ENCODE measurements around the gene PTPN7.

PTPN7 gene

GRCh38 chr1:202107321-202107761 lies 53.1 kb downstream of the PTPN7 start:
- no peak overlapping the region for H3K4me3 Mint-ChIP-seq
- DNase-seq (no peak), ATAC-seq (no peak)
- H3K36me3 Mint-ChIP-seq (ENCODE audit: low read depth): no peaks in the 10 kb centered on the region
- no peaks in the 10 kb centered on the region for H3K9me3 Mint-ChIP-seq
- no peaks in the 10 kb centered on the region for H3K4me1 Mint-ChIP-seq
- no peak overlapping the region for H3K27ac Mint-ChIP-seq
- H3K27me3 Mint-ChIP-seq: no peaks in the 10 kb centered on the region

- H3K27ac Mint-ChIP-seq: no peak overlapping the region
- ATAC-seq (no peak), DNase-seq (no peak)
- H3K36me3 Mint-ChIP-seq (ENCODE audit: low read depth): no peaks in the 10 kb centered on the region
- H3K4me3 Mint-ChIP-seq: no peak overlapping the region
- no peaks in the 10 kb centered on the region for H3K4me1 Mint-ChIP-seq
- H3K27me3 Mint-ChIP-seq: no peaks in the 10 kb centered on the region
- no peaks in the 10 kb centered on the region for H3K9me3 Mint-ChIP-seq
Observed at GRCh38 chr1:202106340-202107254, 53.8 kb downstream of the PTPN7 start.

- Mint-ChIP-seq H3K27ac (no peak overlapping the region), H3K27me3 (no peaks in the 10 kb centered on the region), H3K9me3 (no peaks in the 10 kb centered on the region), H3K36me3 (ENCODE audit: low read depth) (no peaks in the 10 kb centered on the region), H3K4me1 (no peaks in the 10 kb centered on the region), H3K4me3 (no peak overlapping the region)
- DNase-seq (no peak), ATAC-seq (no peak)
Observed at GRCh38 chr1:202105571-202106339, 54.6 kb downstream of the PTPN7 start.

GRCh38 chr1:202104073-202104472 lies 56.3 kb downstream of the PTPN7 start:
- Mint-ChIP-seq H3K27me3 (no peaks in the 10 kb centered on the region), H3K4me3 (no peak overlapping the region), H3K9me3 (no peaks in the 10 kb centered on the region), H3K4me1 (no peaks in the 10 kb centered on the region), H3K27ac (no peak overlapping the region), H3K36me3 (ENCODE audit: low read depth) (no peaks in the 10 kb centered on the region)
- ATAC-seq (no peak), DNase-seq (no peak)

GRCh38 chr1:202101184-202101583 lies 59.2 kb downstream of the PTPN7 start:
- ATAC-seq: no peak
- DNase-seq: no peak
- Mint-ChIP-seq H3K9me3 (no peaks in the 10 kb centered on the region), H3K27me3 (peaks cover 2% of the 10 kb centered on the region), H3K27ac (no peak overlapping the region), H3K36me3 (ENCODE audit: low read depth) (no peaks in the 10 kb centered on the region), H3K4me1 (no peaks in the 10 kb centered on the region), H3K4me3 (no peak overlapping the region)

Data from activated naive CD8-positive, alpha-beta T cell treated with anti-CD3 and anti-CD28 coated beads, Interleukin-2, amount 50 U/mL, for 24 hours (primary cell).